GM12864 (cell line): ENCODE data around the gene CDR2L.

Source experiments
- DNase-seq: peaks from one replicate; pipeline ENCODE4 v3.0.0-alpha.2; 2011; ENCODE audit warnings: low read depth
- H3K4me3 ChIP-seq: 2 replicates; pipeline ENCODE4 v1.5.1; 2011; ENCODE audit warnings: mild to moderate bottlenecking, low read depth, low read length, control low read depth
- CTCF ChIP-seq: IDR thresholded peaks from 2 replicates; pipeline ENCODE4 v1.5.1; 2011; ENCODE audit warnings: low read depth, mild to moderate bottlenecking, moderate library complexity, low read length, control low read depth, inconsistent platforms; ENCODE audit errors: missing control alignments

The CDR2L gene

GRCh38 chr17:74946641-74947040 lies 40.8 kb upstream of the CDR2L start:
- H3K4me3 ChIP-seq, result no peak overlapping the region
- no peak for TF ChIP-seq CTCF
- DNase-seq, result no peak

- no peak overlapping the region for H3K4me3 ChIP-seq
- no peak for TF ChIP-seq CTCF
- no peak for DNase-seq
These were observed 40.2 kb upstream of the CDR2L start for GRCh38 chr17:74947041-74947754.

- TF ChIP-seq CTCF, result no peak
- H3K4me3 ChIP-seq, result no peak overlapping the region
- DNase-seq, result no peak
These were observed 37.8 kb upstream of the CDR2L start for GRCh38 chr17:74949455-74950115.

- TF ChIP-seq CTCF, result no peak
- no peak overlapping the region for H3K4me3 ChIP-seq
- no peak for DNase-seq
These were observed 37.2 kb upstream of the CDR2L start for GRCh38 chr17:74950207-74950606.

GRCh38 chr17:74951065-74951464 lies 36.4 kb upstream of the CDR2L start:
- no peak for TF ChIP-seq CTCF
- H3K4me3 ChIP-seq, result no peak overlapping the region
- DNase-seq, result no peak

- no peak for TF ChIP-seq CTCF
- no peak for DNase-seq
- no peak overlapping the region for H3K4me3 ChIP-seq
These were observed 35.6 kb upstream of the CDR2L start for GRCh38 chr17:74951680-74952421.
